Activated CD4-positive, CD25-positive, alpha-beta regulatory T cell treated with anti-CD3 and anti-CD28 coated beads, Interleukin-2, amount 50 U/mL, for 16 hours (primary cell): ENCODE measurements around the gene CCDC178.
"Not testable (repeated sequence)": the region's sequence is repeated elsewhere in the genome, so short reads cannot be mapped to it uniquely, and the experiment has no call there.

Experiments used
- DNase-seq: peaks from one replicate; pipeline ENCODE4 v3.0.0-alpha.2; 2020; ENCODE audit warnings: low read depth, low spot score

CCDC178 gene

GRCh38 chr18:33212363-33212762 is 228.2 kb downstream of the CCDC178 start:
- DNase-seq = no peak

GRCh38 chr18:33210575-33211189 is 229.8 kb downstream of the CCDC178 start:
- DNase-seq = no peak

- DNase-seq = no peak
Observed at GRCh38 chr18:33205777-33206176, 234.7 kb downstream of the CCDC178 start.

- DNase-seq = no peak
Observed at GRCh38 chr18:33201509-33201926, 239.0 kb downstream of the CCDC178 start.

GRCh38 chr18:33195795-33196194 is 244.7 kb downstream of the CCDC178 start:
- no peak for DNase-seq

GRCh38 chr18:33194793-33195192 is 245.7 kb downstream of the CCDC178 start:
- no peak for DNase-seq

- DNase-seq = no peak
Observed at GRCh38 chr18:33184958-33185357, 255.6 kb downstream of the CCDC178 start.

GRCh38 chr18:33184175-33184574 is 256.3 kb downstream of the CCDC178 start:
- DNase-seq = no peak

- DNase-seq = no peak
Observed at GRCh38 chr18:33183136-33183535, 257.4 kb downstream of the CCDC178 start.

- DNase-seq = no peak
Observed at GRCh38 chr18:33181016-33181415, 259.5 kb downstream of the CCDC178 start.

- DNase-seq = no peak
Observed at GRCh38 chr18:33169218-33169617, 271.3 kb downstream of the CCDC178 start.

- DNase-seq = not testable (repeated sequence)
Observed at GRCh38 chr18:33164121-33164520, 276.4 kb downstream of the CCDC178 start.

GRCh38 chr18:33161131-33161530 is 279.4 kb downstream of the CCDC178 start:
- DNase-seq = no peak

- DNase-seq = no peak
Observed at GRCh38 chr18:33159151-33159550, 281.4 kb downstream of the CCDC178 start.

- no peak for DNase-seq
Observed at GRCh38 chr18:33157893-33158292, 282.6 kb downstream of the CCDC178 start.

GRCh38 chr18:33156906-33157470 is 283.5 kb downstream of the CCDC178 start:
- DNase-seq = no peak

- no peak for DNase-seq
Observed at GRCh38 chr18:33154049-33154448, 286.5 kb downstream of the CCDC178 start.

- no peak for DNase-seq
Observed at GRCh38 chr18:33152376-33152775, 288.1 kb downstream of the CCDC178 start.

GRCh38 chr18:33147811-33148210 is 292.7 kb downstream of the CCDC178 start:
- DNase-seq = not testable (repeated sequence)

GRCh38 chr18:33146014-33146413 is 294.5 kb downstream of the CCDC178 start:
- no peak for DNase-seq

- DNase-seq = no peak
Observed at GRCh38 chr18:33135951-33136660, 304.4 kb downstream of the CCDC178 start.

GRCh38 chr18:33132657-33133056 is 307.9 kb downstream of the CCDC178 start:
- DNase-seq = no peak

- DNase-seq = no peak
Observed at GRCh38 chr18:33128581-33128980, 311.9 kb downstream of the CCDC178 start.
